ENCODE measurements around the gene DIP2C.
"Not testable (repeated sequence)": the region's sequence is repeated elsewhere in the genome, so short reads cannot be mapped to it uniquely, and the experiment has no call there.

The DIP2C gene

GRCh38 chr10:361203-362081, 328.0 kb downstream of the DIP2C start:
- no peaks in the 10 kb centered on the region for H3K36me3 Mint-ChIP-seq (ENCODE audit: low read depth)
- H3K27me3 Mint-ChIP-seq = no peaks in the 10 kb centered on the region
- H3K4me3 Mint-ChIP-seq = no peak overlapping the region
- H3K4me1 Mint-ChIP-seq (ENCODE audit: low read depth) = no peaks in the 10 kb centered on the region
- H3K9me3 Mint-ChIP-seq = no peaks in the 10 kb centered on the region
- H3K27ac Mint-ChIP-seq = no peak overlapping the region

GRCh38 chr10:360653-361052, 328.8 kb downstream of the DIP2C start:
- no peaks in the 10 kb centered on the region for H3K27me3 Mint-ChIP-seq
- H3K27ac Mint-ChIP-seq = no peak overlapping the region
- H3K4me1 Mint-ChIP-seq (ENCODE audit: low read depth) = no peaks in the 10 kb centered on the region
- H3K4me3 Mint-ChIP-seq = no peak overlapping the region
- no peaks in the 10 kb centered on the region for H3K9me3 Mint-ChIP-seq
- no peaks in the 10 kb centered on the region for H3K36me3 Mint-ChIP-seq (ENCODE audit: low read depth)

GRCh38 chr10:359762-360161, 329.7 kb downstream of the DIP2C start:
- Mint-ChIP-seq H3K27ac (no peak overlapping the region), H3K36me3 (ENCODE audit: low read depth) (no peaks in the 10 kb centered on the region), H3K9me3 (no peaks in the 10 kb centered on the region), H3K27me3 (no peaks in the 10 kb centered on the region), H3K4me3 (no peak overlapping the region), H3K4me1 (ENCODE audit: low read depth) (no peaks in the 10 kb centered on the region)

GRCh38 chr10:359093-359492, 330.4 kb downstream of the DIP2C start:
- no peak overlapping the region for H3K4me3 Mint-ChIP-seq
- H3K27me3 Mint-ChIP-seq = no peaks in the 10 kb centered on the region
- H3K9me3 Mint-ChIP-seq = no peaks in the 10 kb centered on the region
- no peaks in the 10 kb centered on the region for H3K4me1 Mint-ChIP-seq (ENCODE audit: low read depth)
- H3K36me3 Mint-ChIP-seq (ENCODE audit: low read depth) = no peaks in the 10 kb centered on the region
- no peak overlapping the region for H3K27ac Mint-ChIP-seq

GRCh38 chr10:357201-357950, 332.1 kb downstream of the DIP2C start:
- Mint-ChIP-seq H3K4me1 (ENCODE audit: low read depth) (peaks cover 6% of the 10 kb centered on the region), H3K27me3 (no peaks in the 10 kb centered on the region), H3K27ac (no peak overlapping the region), H3K36me3 (ENCODE audit: low read depth) (no peaks in the 10 kb centered on the region), H3K9me3 (no peaks in the 10 kb centered on the region), H3K4me3 (no peak overlapping the region)

GRCh38 chr10:356452-356851, 333.0 kb downstream of the DIP2C start:
- Mint-ChIP-seq H3K4me1 (ENCODE audit: low read depth) (peaks cover 15% of the 10 kb centered on the region), H3K4me3 (no peak overlapping the region), H3K27ac (no peak overlapping the region), H3K27me3 (no peaks in the 10 kb centered on the region), H3K9me3 (no peaks in the 10 kb centered on the region), H3K36me3 (ENCODE audit: low read depth) (no peaks in the 10 kb centered on the region)

GRCh38 chr10:354901-355617, 334.4 kb downstream of the DIP2C start:
- Mint-ChIP-seq H3K9me3 (no peaks in the 10 kb centered on the region), H3K27me3 (no peaks in the 10 kb centered on the region), H3K4me3 (no peak overlapping the region), H3K36me3 (ENCODE audit: low read depth) (no peaks in the 10 kb centered on the region), H3K4me1 (ENCODE audit: low read depth) (peaks cover 18% of the 10 kb centered on the region), H3K27ac (no peak overlapping the region)

GRCh38 chr10:352476-353235, 336.8 kb downstream of the DIP2C start:
- no peaks in the 10 kb centered on the region for H3K36me3 Mint-ChIP-seq (ENCODE audit: low read depth)
- peak overlapping the region; percentile 62 for H3K4me3 Mint-ChIP-seq
- H3K27ac Mint-ChIP-seq = no peak overlapping the region
- H3K27me3 Mint-ChIP-seq = no peaks in the 10 kb centered on the region
- H3K4me1 Mint-ChIP-seq (ENCODE audit: low read depth) = peaks cover 18% of the 10 kb centered on the region
- H3K9me3 Mint-ChIP-seq = no peaks in the 10 kb centered on the region

GRCh38 chr10:351770-352334, 337.6 kb downstream of the DIP2C start:
- Mint-ChIP-seq H3K27me3 (no peaks in the 10 kb centered on the region), H3K9me3 (no peaks in the 10 kb centered on the region), H3K27ac (no peak overlapping the region), H3K4me3 (no peak overlapping the region), H3K4me1 (ENCODE audit: low read depth) (peaks cover 18% of the 10 kb centered on the region), H3K36me3 (ENCODE audit: low read depth) (no peaks in the 10 kb centered on the region)

GRCh38 chr10:350981-351501, 338.4 kb downstream of the DIP2C start:
- Mint-ChIP-seq H3K36me3 (ENCODE audit: low read depth) (no peaks in the 10 kb centered on the region), H3K4me3 (no peak overlapping the region), H3K9me3 (no peaks in the 10 kb centered on the region), H3K27ac (no peak overlapping the region), H3K4me1 (ENCODE audit: low read depth) (peaks cover 18% of the 10 kb centered on the region), H3K27me3 (no peaks in the 10 kb centered on the region)

GRCh38 chr10:349081-349480, 340.4 kb downstream of the DIP2C start:
- no peak overlapping the region for H3K4me3 Mint-ChIP-seq
- no peaks in the 10 kb centered on the region for H3K36me3 Mint-ChIP-seq (ENCODE audit: low read depth)
- no peaks in the 10 kb centered on the region for H3K9me3 Mint-ChIP-seq
- H3K4me1 Mint-ChIP-seq (ENCODE audit: low read depth) = peaks cover 18% of the 10 kb centered on the region
- no peak overlapping the region for H3K27ac Mint-ChIP-seq
- no peaks in the 10 kb centered on the region for H3K27me3 Mint-ChIP-seq

- Mint-ChIP-seq H3K36me3 (ENCODE audit: low read depth) (no peaks in the 10 kb centered on the region), H3K27ac (no peak overlapping the region), H3K9me3 (no peaks in the 10 kb centered on the region), H3K4me3 (no peak overlapping the region), H3K27me3 (no peaks in the 10 kb centered on the region), H3K4me1 (ENCODE audit: low read depth) (peaks cover 18% of the 10 kb centered on the region)
Observed at GRCh38 chr10:348456-348855, 341.0 kb downstream of the DIP2C start.

GRCh38 chr10:347774-348173, 341.7 kb downstream of the DIP2C start:
- not testable (repeated sequence) for H3K4me3 Mint-ChIP-seq; H3K9me3 Mint-ChIP-seq; H3K27ac Mint-ChIP-seq; H3K36me3 Mint-ChIP-seq (ENCODE audit: low read depth); H3K27me3 Mint-ChIP-seq
- peaks cover 19% of the 10 kb centered on the region for H3K4me1 Mint-ChIP-seq (ENCODE audit: low read depth)

- not testable (repeated sequence) for H3K9me3 Mint-ChIP-seq; H3K4me3 Mint-ChIP-seq; H3K36me3 Mint-ChIP-seq (ENCODE audit: low read depth); H3K27ac Mint-ChIP-seq; H3K27me3 Mint-ChIP-seq
- peaks cover 13% of the 10 kb centered on the region for H3K4me1 Mint-ChIP-seq (ENCODE audit: low read depth)
Observed at GRCh38 chr10:347190-347589, 342.3 kb downstream of the DIP2C start.
